Heart left ventricle (tissue), 13 donors: ENCODE data around the gene PTCHD1.

Source experiments
- POLR2A ChIP-seq, 2 donors: fragments of 450-650 bp; IDR thresholded peaks; one replicate each; pipeline ENCODE4 v1.6.1; 2017; ENCODE audit warnings: antibody characterized with exemption in 2 of 2, mild to moderate bottlenecking in 2 of 2, moderate library complexity in 2 of 2
- TF ChIP-seq, protein P1 (sequence below), 12 donors: fragments of 200-600 bp; sonication (generic) in 4 of 12; IDR thresholded peaks; one replicate each; pipeline versions ENCODE4 v1.5.0 to v1.8.0; 2018 to 2022; ENCODE audit warnings: antibody characterized with exemption in 12 of 12, mild to moderate bottlenecking in 5 of 12
- donor health status: ischemic (EF 13 %, LVEDD 7.1; RV severe dilation, severe dysfunction).
- donor health status: DM: no; HTN: yes; CAD: no.
- donor health status: DM: no; HTN: no; CAD: no.
- donor health status: ischemic (EF 25% LVEDD 6.9; RV normal size, moderate dysfunction).
- donor health status: ischemic (EF 25% LVEDD 5.7; RV mildly dilated, moderate dysfunction).
- donor health status: ischemic (EF 35%, LVEDD 5.7; RV mildly dilated, moderate dysfunction).
- donor health status: nonischemic (EF 11% LVEDD 7.7; RV severe dilation, severe dysfunction).
- donor health status: DM: yes; HTN: yes; CAD: no.
- donor health status: PGD.
- donor health status: ischemic (EF 29% LVEDD 5.4; RV normal size, mild dysfunction).
- donor health status: nonischemic (EF 23%, LVEDD 6.1; RV moderate dilation, normal function).

DNA sequence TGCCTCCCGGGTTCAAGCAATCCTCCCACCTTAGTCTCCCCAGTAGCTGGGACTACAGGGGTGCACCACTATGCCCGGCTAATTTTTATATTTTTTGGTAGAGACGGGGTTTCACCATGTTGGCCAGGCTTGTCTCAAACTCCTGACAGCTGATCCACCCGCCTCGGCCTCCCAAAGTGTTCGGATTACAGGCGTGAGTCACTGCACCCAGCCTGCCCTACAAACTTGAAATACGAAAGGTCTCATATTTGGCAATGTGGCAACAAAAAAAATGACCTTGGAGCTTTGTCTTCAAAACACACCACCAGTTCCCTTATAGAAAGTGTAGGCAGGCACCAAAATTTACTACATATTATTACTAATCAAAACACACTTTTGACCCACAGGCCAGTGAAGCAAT, 22.9 kb upstream of the PTCHD1 start:
- TF ChIP-seq, protein P1, sequence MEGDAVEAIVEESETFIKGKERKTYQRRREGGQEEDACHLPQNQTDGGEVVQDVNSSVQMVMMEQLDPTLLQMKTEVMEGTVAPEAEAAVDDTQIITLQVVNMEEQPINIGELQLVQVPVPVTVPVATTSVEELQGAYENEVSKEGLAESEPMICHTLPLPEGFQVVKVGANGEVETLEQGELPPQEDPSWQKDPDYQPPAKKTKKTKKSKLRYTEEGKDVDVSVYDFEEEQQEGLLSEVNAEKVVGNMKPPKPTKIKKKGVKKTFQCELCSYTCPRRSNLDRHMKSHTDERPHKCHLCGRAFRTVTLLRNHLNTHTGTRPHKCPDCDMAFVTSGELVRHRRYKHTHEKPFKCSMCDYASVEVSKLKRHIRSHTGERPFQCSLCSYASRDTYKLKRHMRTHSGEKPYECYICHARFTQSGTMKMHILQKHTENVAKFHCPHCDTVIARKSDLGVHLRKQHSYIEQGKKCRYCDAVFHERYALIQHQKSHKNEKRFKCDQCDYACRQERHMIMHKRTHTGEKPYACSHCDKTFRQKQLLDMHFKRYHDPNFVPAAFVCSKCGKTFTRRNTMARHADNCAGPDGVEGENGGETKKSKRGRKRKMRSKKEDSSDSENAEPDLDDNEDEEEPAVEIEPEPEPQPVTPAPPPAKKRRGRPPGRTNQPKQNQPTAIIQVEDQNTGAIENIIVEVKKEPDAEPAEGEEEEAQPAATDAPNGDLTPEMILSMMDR (IDR thresholded peaks at IDR 0.05), result no peak
- no peak for TF ChIP-seq POLR2A (IDR thresholded peaks at IDR 0.05)
